Activated effector memory CD4-positive, alpha-beta T cell treated with Interleukin-2 at 50 U/mL for 16 hours (primary cell): ENCODE measurements around the gene UBQLN1.

Experiments used
- DNase-seq: peaks from one replicate; pipeline ENCODE4 v3.0.0-alpha.2; 2020

The UBQLN1 gene

GRCh38 chr9:83681490-83681889 lies 26.3 kb downstream of the UBQLN1 start:
- no peak for DNase-seq

GRCh38 chr9:83680233-83680632 lies 27.5 kb downstream of the UBQLN1 start:
- DNase-seq: no peak

DNA sequence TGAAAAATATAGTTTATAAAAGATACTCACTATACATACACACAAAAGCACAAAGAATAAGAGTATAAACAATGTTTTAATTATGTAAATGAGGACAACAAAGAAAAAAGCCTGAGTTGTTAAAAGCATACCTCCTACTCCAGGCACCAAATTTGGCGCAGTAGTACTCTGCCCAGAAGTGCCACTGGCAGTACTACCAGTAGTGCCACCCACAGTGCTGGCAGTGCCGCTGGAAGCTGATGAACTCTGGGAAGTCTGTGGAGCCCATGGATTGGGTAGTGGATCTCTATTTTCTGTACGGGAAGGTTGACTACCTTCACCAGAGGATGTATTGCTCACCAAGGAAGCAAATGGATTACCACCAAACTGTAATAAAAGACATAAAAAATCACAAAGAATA lies 30.2 kb downstream of the UBQLN1 start:
- no peak for DNase-seq

DNA sequence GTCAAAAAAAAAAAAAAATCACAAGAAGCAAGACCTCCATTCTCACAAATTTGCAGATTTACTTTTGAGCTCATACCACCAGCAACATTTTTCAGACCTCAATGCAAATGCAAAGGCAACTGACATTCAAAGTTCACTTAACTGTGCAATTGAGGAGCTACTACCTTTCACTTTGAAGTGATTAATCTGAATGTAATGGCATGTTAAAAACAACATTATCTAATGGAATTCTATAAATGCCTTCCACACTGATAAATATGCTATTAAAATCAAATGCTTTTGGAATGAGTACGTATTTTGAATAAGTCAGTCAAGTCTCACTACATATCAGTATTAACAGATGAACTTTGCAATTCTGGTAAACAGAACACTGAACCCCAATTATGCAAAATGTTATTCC lies 32.3 kb downstream of the UBQLN1 start:
- no peak for DNase-seq

DNA sequence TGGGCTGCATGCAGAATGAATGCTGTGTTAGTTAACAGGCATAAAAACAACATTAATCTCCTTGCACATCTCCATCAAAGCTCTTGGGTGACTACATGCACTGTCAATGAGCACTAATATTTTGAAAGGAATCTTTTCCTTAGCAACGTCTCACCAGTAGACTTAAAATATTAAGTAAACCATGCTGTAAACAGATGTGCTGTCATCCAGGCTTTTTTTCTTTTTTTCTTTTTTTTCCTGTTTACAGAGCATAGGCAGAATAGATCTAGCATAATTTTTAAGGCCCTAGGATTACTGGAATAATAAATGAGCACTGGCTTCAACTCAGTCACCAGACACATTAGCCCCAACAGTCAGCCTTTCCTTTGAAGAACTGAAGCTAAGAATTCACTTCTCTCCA lies 36.3 kb downstream of the UBQLN1 start:
- DNase-seq: no peak

DNA sequence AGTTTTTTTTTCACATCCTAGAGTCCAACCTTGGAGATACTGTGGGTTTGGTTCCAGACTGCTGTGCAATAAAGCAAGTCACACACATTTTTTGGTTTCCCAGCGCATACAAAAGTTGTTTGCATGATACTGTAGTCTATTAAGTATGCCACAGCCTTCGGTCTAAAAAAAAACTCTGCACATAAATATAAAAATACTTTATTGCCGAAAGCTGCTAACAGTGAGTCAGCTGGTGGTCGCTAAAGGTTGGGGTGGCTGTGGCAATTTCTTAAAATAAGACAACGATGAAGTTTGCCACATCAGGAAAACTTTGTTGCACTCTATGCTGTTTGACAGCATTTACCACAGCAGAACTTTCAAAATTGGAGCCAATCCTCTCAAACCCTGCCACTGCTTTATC lies 37.4 kb downstream of the UBQLN1 start:
- no peak for DNase-seq

- no peak for DNase-seq
Observed at GRCh38 chr9:83669067-83669466, 38.7 kb downstream of the UBQLN1 start.

GRCh38 chr9:83665580-83666200 lies 42.1 kb downstream of the UBQLN1 start:
- DNase-seq: no peak

DNA sequence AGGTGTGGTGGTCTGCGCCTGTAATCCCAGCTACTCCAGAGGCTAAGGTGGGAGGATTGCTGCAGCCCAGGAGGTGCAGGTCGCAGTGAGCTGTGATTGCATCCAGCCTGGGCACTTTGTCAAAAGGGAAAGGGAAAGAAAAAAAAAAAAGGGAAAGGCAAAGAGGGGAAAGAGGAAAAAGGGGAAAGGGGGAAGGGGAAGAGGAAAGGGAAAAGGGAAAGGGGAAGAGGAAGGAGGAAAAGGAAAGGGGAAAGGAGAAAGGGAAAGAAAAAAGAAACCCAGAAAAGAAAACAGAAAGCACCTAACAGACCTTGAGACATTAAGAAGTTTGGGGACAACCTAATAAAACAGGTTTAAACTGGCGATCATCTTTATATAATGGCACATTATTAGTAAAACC lies 44.8 kb downstream of the UBQLN1 start:
- no peak for DNase-seq

- no peak for DNase-seq
Observed at GRCh38 chr9:83656952-83657351, 50.8 kb downstream of the UBQLN1 start.

- no peak for DNase-seq
Observed at GRCh38 chr9:83656032-83656680, 51.6 kb downstream of the UBQLN1 start.

DNA sequence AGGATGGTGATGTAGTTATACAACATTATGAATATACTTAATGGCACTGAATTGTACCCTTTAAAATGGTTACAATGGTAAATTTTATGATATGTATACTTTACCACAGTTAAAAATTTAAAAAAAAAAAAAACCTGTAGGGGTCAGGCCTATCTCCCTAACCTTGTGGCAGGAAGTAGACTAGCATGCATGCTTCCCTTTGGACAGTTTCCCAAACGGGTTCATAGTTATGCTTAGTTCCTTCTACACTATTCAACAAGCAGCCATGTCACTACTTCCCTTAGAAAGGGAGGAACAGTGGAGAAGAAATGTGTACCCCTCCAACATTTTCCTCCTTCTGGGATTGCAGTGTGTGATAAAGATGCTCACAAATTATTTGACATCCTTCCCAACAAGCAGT lies 52.3 kb downstream of the UBQLN1 start:
- no peak for DNase-seq

GRCh38 chr9:83652433-83652832 lies 55.3 kb downstream of the UBQLN1 start:
- no peak for DNase-seq

DNA sequence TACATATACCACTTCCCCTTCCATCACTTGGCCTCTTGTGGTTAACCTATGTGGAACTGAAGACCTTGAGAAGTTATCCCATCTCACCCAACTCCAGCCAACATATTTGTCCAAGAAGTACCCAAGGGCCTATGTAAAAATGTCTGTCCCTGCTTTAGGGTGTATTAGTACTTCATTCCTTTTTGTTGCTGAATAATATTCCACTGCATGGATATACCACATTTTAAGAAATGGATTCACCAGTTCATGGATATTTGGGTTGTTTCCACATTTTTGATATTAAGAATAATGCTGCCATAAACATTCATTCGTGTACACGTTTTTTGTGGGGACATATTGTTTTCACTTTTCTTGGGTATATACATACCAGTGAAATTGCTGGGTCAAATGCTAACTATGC lies 56.2 kb downstream of the UBQLN1 start:
- DNase-seq: no peak

DNA sequence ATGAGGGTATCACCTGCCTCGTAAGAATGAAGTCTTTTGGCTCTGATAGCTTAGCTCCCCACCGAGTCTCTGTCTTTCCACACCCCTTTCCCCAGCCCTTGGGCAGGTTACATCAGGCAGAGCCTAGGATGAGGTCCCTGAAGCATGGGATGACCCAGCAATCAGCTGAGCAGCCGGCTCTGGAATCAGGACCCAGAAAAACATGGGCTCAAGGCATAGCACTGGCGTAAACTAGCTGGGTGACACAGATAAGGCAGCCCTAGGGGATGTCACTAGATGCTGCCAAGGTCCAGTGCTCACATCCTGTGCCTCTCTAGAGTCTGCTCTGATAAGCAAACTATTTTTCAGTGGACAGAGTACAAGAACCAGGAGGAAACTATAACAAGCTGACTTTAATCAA lies 58.2 kb downstream of the UBQLN1 start:
- no peak for DNase-seq

- DNase-seq: peak; percentile 58
Observed at GRCh38 chr9:83649080-83649479, 58.7 kb downstream of the UBQLN1 start.

DNA sequence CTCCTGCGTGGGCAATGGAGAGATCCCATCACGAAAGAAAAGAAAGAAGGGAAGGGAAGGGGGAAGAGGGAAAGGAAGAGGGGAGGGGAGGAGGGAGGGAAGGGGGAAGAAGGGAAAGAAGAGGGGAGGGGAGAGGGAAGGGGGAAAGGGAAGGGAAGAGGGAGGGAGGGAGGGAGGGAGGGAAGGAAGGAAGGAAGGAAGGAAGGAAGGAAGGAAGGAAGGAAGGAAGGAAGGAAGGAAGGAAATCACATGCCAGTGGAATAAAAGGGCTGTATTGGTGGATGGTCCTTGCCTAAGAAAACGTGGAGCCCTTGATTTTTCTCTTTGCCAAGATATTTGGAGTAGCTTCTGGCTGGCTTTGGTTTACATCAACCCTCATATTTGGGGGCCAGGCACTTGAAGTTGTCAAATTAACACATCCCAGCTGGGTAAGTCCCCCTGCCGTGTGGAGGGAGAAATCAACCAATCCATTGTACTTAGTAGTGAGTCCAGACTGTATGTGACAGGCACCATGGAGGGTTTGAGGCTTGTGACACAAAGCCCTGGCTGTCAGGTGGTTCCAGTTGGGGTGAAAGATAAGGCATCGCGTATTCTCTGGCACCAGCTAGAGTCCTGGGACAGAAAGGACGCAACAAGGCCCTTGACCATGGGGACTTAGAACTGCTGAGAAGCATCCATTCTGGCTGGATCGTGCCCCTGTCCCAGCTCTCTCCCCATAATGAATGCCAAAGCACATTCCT lies 61.1 kb downstream of the UBQLN1 start:
- DNase-seq: no peak

GRCh38 chr9:83642793-83643192 lies 65.0 kb downstream of the UBQLN1 start:
- DNase-seq: no peak

DNA sequence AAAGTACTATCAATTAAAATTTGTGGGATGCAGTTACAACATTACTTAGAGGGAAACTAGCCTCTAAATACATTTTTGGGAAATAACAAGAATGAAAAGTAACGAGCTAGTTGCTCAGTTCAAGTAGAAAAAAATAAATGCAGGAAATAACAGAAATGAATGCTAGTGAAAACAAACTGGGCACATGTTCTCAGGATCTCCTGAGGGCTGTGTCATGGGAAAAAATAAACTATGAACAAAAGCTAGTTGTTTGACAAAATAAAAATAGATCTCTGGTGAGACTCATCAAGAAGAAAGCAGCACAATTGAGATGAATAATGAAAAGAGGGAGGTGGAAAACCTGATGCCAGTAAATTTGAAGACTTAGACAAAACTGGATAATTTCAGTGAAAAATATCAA lies 68.5 kb downstream of the UBQLN1 start:
- no peak for DNase-seq

GRCh38 chr9:83637389-83637788 lies 70.4 kb downstream of the UBQLN1 start:
- DNase-seq: no peak

DNA sequence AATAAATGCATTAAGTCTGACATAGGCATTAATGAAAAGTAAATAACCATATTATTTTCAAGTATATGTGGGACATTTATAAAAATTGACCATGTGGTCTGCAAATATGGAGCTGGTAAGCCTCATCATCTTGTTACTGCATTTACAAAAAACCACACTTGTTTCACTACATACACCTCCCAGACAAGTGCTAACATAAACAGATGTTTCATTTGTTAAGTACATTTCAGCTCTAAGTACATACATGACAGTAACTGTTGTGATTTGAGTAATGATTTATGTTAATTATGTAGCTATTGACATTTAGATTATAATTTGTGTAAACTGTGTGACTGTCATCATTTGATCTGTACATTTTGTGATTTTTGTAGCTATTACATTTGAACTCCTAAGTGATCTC lies 70.9 kb downstream of the UBQLN1 start:
- DNase-seq: no peak

DNA sequence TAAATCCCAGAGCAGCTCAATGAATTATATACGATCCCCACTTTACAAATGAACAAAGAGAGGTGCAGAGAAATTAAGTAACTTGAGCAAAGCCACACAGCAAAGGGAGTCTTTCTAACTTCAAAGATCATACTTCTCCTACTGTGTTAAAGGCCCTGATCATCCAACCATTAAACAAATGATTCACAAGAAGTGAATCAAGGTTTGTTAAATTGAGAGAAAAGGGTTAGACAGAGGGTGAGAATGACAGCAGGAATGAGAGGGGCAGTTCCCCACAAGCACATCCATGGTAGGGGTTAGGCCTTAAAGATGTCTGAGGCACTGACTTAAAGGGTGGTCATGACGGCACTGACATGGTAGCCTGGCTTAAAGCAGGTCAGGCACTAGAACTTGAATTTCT lies 74.1 kb downstream of the UBQLN1 start:
- no peak for DNase-seq

DNA sequence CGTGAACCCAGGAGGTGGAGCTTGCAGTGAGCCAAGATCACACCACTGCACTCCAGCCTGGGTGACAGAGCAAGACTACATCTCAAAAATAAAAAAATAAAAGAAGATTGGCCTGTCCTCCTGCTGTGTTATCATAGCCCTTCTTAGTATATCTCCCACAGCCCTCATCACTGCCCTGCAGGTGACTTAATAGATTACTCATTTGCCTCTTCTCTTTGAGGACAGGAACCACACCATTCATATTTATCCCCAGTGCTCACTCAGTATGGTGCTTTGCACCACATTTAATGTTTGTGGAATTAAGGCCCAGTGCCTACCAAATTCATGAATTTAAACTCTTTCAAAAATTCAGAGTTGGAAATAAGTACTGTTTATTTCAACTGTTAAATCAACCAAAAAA lies 74.5 kb downstream of the UBQLN1 start:
- DNase-seq: no peak

GRCh38 chr9:83630938-83631457 lies 76.8 kb downstream of the UBQLN1 start:
- no peak for DNase-seq
